Ectodermal cell (in vitro differentiated cells): ENCODE measurements around the gene ABCC2.

Source experiments
- H3K27ac ChIP-seq: 2 replicates; pipeline ENCODE4 v1.7.0; 2013; ENCODE audit warnings: mild to moderate bottlenecking, low read depth, low read length; ENCODE audit not compliant: insufficient read depth, poor library complexity, severe bottlenecking
- H3K27me3 ChIP-seq: 2 replicates; pipeline ENCODE4 v1.7.0; 2013; ENCODE audit warnings: mild to moderate bottlenecking, low read length; ENCODE audit not compliant: insufficient read depth, control insufficient read depth, poor library complexity, severe bottlenecking
- H3K36me3 ChIP-seq: one replicate; pipeline ENCODE4 v1.7.0; 2013; ENCODE audit warnings: low read length; ENCODE audit not compliant: control insufficient read depth, insufficient read depth
- H3K4me1 ChIP-seq: one replicate; pipeline ENCODE4 v1.7.0; 2013; ENCODE audit warnings: low read length; ENCODE audit not compliant: control insufficient read depth, insufficient read depth
- H3K4me3 ChIP-seq: 2 replicates; pipeline ENCODE4 v1.7.0; 2013; ENCODE audit warnings: low read depth, low read length, control low read depth; ENCODE audit not compliant: insufficient read depth
- H3K9me3 ChIP-seq: 2 replicates; pipeline ENCODE4 v1.7.0; 2013; ENCODE audit warnings: mild to moderate bottlenecking, low read length, moderate library complexity; ENCODE audit not compliant: control insufficient read depth
- WGBS, 2 experiments: methylation state at CpG; one replicate each; pipeline ENCODE4 v1.1.7; 2013; ENCODE audit warnings: missing lambda C conversion rate in 2 of 2; 5-methylcytosine and 5-hydroxymethylcytosine counted together

ABCC2 gene

DNA sequence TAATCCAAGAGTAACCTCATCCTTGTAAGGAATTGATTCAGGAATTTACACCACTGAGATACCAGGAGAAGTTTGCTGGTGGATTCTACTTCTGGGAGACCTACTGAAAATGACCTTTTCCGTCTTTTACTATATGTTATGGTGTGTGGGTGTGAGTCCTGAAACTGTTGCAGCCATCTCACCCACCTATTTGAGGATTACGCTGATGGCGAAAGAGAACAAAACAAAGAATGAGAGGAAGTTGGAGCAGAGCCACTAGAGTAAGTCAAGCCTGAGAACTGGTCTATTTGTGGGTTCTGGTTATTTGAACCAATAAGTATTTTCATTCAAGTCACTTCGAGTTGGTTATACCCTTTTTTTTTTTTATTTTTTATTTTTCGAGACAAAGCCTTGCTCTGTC lies 12.7 kb upstream of the ABCC2 start:
- no peak overlapping the region for H3K4me3 ChIP-seq
- no peak overlapping the region for H3K27ac ChIP-seq
- H3K4me1 ChIP-seq = no peaks in the 10 kb centered on the region
- H3K36me3 ChIP-seq = no peaks in the 10 kb centered on the region
- H3K27me3 ChIP-seq = no peaks in the 10 kb centered on the region
- WGBS, 2 experiments = 91 to 93% methylated on average over 5 of the region's 5 CpGs
- no peaks in the 10 kb centered on the region for H3K9me3 ChIP-seq

- Histone ChIP-seq H3K27me3 (no peaks in the 10 kb centered on the region), H3K4me3 (no peak overlapping the region), H3K36me3 (no peaks in the 10 kb centered on the region), H3K27ac (no peak overlapping the region), H3K4me1 (no peaks in the 10 kb centered on the region), H3K9me3 (no peaks in the 10 kb centered on the region)
- 87 to 93% methylated on average over 3 of the region's 4 CpGs for WGBS, 2 experiments
These were observed 11.9 kb upstream of the ABCC2 start for GRCh38 chr10:99770408-99771045.

DNA sequence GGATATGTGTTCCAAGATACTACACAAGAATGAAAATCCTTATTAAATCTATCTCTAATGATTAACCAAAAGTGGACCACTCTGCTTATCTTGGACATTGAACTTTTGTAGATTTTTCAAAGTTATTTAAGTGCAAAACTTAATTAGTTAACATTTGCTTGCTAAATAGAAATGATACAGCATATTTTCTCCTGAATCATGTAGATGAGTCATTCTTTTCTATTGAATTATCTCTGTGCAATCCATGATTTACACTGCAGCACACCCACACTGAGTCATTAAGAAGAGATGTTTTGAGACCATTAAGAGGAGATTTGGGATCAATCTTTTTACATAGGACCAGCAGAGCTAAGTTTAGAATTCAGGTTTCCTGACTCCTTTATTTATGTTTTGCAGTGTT lies 6.6 kb upstream of the ABCC2 start:
- H3K27ac ChIP-seq = no peak overlapping the region
- no peaks in the 10 kb centered on the region for H3K4me1 ChIP-seq
- no peaks in the 10 kb centered on the region for H3K36me3 ChIP-seq
- no peaks in the 10 kb centered on the region for H3K27me3 ChIP-seq
- no peak overlapping the region for H3K4me3 ChIP-seq
- no peaks in the 10 kb centered on the region for H3K9me3 ChIP-seq

DNA sequence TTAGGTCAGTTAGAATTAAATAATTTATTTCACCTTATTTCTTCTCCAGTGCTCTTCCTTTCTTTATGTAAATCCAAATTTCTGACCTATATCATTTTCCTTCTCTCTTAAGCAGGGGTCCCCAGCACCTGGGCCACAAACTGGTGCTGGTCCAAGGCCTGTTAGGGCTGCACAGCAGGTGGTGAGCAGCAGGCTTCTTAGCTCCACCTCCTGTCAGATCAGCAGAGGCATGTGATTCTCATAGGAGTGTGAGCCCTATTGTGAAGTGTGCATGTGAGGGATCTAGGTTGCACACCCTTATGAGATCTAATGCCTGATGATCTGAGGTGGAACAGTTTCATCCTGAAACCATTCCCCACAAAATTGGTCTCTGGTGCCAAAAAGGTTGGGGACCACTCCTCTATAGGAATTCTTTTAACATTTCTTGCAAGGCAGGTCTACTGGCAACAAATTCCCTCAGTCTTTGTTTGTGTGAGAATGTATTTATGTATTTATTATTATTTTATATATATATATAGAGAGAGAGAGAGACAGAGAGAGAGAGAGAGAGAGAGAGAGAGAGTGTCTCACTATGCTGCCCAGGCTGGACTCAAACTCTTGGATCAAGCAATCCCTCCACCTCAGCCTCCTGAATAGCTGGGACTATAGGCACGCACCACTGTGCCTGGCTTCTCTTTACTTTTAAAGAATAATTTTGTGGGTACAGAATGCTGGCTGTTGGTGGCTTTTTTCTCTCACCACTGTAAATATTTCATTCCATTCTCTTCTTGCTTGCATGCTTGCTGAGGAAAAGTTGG lies 4.3 kb upstream of the ABCC2 start:
- H3K9me3 ChIP-seq = no peaks in the 10 kb centered on the region
- no peaks in the 10 kb centered on the region for H3K36me3 ChIP-seq
- 100% methylated on average over 1 of the region's 1 CpG; no CpG with 5 or more reads in 1 of the 2 experiments for WGBS, 2 experiments
- no peak overlapping the region for H3K4me3 ChIP-seq
- no peaks in the 10 kb centered on the region for H3K4me1 ChIP-seq
- no peaks in the 10 kb centered on the region for H3K27me3 ChIP-seq
- H3K27ac ChIP-seq = no peak overlapping the region

DNA sequence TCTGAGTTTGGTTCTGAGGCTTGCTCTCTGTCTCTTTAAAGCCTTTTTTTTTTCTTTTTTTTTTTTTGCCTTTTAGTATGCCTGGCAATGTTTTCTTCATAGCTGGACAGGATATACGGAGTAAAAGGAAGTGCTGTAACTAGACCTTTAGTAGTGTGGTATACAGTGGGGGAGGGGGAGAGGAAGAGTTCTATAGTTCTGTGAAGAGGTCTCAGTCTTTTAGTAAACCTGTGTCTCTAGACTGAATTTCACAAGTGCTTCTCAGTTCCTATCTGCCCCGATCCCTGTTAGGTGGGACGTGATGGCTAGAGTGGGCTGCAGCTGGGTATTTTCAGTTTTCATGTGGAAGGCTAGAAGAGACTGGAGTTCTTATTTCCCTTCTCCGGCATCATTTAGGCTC lies 3.1 kb upstream of the ABCC2 start:
- H3K27ac ChIP-seq = no peak overlapping the region
- no peaks in the 10 kb centered on the region for H3K27me3 ChIP-seq
- H3K4me1 ChIP-seq = no peaks in the 10 kb centered on the region
- no peak overlapping the region for H3K4me3 ChIP-seq
- H3K36me3 ChIP-seq = no peaks in the 10 kb centered on the region
- no peaks in the 10 kb centered on the region for H3K9me3 ChIP-seq
- WGBS, 2 experiments = 81 to 92% methylated on average over 3 to 4 of the region's 4 CpGs

- H3K4me1 ChIP-seq = no peaks in the 10 kb centered on the region
- H3K36me3 ChIP-seq = no peaks in the 10 kb centered on the region
- no peaks in the 10 kb centered on the region for H3K27me3 ChIP-seq
- H3K9me3 ChIP-seq = no peaks in the 10 kb centered on the region
- no peak overlapping the region for H3K4me3 ChIP-seq
- WGBS, 2 experiments = 90 to 95% methylated on average over 5 of the region's 5 CpGs
- H3K27ac ChIP-seq = no peak overlapping the region
These were observed 558 bp upstream of the ABCC2 start for GRCh38 chr10:99781734-99782429.

DNA sequence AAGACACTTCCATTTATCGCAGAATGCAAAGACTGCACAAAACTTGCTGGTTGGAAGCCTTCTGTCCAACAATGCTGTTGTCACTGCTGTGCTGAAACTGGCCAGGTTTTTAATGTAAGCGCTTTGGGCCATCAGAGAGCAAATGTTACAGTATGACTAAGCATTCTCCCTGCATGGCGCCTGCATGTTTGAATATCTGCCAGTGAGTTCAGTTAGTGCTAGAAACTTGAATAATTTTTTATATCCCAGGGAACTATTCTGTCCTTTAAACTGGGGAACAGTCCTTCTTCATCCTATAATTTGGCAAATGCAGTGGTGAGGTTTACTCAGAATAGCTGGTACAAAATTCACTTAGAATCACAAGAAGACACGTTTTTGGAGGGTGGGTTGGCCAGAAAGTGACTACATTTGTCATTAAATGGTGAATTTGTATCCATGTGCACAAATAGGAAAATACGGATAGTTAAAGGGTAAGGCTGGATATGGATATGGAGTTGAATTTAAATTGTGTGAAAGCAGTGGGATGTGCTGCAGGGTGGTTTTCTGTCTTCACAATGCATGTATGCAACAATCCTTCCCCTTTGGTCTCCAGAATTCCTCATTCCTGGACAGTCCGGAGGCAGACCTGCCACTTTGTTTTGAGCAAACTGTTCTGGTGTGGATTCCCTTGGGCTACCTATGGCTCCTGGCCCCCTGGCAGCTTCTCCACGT lies 1.7 kb downstream of the ABCC2 start:
- WGBS, 2 experiments = 85 to 86% methylated on average over 7 of the region's 7 CpGs
- Histone ChIP-seq H3K27ac (no peak overlapping the region), H3K4me1 (no peaks in the 10 kb centered on the region), H3K9me3 (no peaks in the 10 kb centered on the region), H3K27me3 (no peaks in the 10 kb centered on the region), H3K4me3 (no peak overlapping the region), H3K36me3 (no peaks in the 10 kb centered on the region)

DNA sequence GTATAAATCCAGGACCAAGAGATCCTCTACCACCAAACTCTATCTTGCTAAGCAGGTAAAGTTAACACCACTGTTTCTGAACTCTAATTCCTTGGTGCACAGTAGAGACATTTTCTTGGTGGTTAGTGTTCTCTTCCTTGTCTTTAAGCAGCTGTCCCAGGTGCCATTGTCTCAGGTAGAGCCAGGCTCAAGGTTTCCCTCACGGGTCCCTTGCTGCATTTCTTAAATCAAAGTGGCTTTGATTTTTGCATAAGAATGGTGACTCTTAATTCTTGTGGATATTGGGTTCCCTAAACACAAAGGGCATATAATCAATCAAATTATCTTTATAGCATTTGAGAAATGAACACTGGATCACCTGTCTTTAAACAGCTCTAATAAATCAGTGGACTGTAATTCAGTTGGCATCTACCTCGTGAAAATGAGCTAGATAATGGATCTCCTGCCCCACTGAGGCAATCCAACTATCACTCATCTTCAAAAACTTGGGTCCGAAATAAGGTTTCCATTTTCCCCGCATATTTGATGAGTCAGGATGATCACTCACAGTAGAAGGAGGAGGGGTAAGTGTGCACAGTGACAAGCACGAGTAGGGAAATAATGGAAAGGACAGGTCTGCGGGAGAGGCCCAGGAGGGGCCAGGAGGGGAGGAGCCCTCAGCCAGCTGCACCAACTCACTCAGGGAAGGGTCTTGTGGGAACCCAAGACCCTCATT lies 2.4 kb downstream of the ABCC2 start:
- no peak overlapping the region for H3K4me3 ChIP-seq
- no peaks in the 10 kb centered on the region for H3K36me3 ChIP-seq
- WGBS, 2 experiments = 80 to 99% methylated on average over 5 to 6 of the region's 6 CpGs
- H3K27ac ChIP-seq = no peak overlapping the region
- H3K4me1 ChIP-seq = no peaks in the 10 kb centered on the region
- H3K27me3 ChIP-seq = no peaks in the 10 kb centered on the region
- no peaks in the 10 kb centered on the region for H3K9me3 ChIP-seq

GRCh38 chr10:99785646-99786045 lies 3.2 kb downstream of the ABCC2 start:
- H3K4me3 ChIP-seq = no peak overlapping the region
- H3K9me3 ChIP-seq = no peaks in the 10 kb centered on the region
- H3K27ac ChIP-seq = no peak overlapping the region
- 91 to 93% methylated on average over 6 of the region's 6 CpGs for WGBS, 2 experiments
- H3K27me3 ChIP-seq = no peaks in the 10 kb centered on the region
- no peaks in the 10 kb centered on the region for H3K36me3 ChIP-seq
- H3K4me1 ChIP-seq = no peaks in the 10 kb centered on the region
